GM19238 (cell line): ENCODE data around the gene SCARB1.
A peak's percentile ranks its signal among the peaks of the same experiment; 100 is the strongest.

Experiments
- DNase-seq: peaks from one replicate; pipeline ENCODE4 v3.0.0; 2011; ENCODE audit warnings: low spot score; ENCODE audit not compliant: insufficient read length

SCARB1 gene

DNA sequence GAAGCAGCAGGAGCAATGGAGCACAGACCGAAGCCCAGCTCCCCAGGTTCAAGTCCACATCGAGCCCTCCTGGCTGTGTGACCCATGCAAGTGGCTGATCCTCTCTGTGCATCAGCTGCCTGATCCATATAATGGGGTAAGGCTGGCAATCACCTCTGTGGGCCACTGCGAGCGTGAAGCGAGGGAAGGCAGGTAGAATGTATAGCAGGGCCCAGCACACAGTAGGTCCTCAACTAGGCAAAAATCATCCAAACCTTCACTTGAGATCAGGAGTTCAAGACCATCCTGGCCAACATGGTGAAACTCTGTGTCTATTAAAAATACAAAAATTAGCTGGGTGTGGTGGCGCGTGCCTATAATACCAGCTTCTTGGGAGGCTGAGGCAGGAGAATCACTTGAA, 102.6 kb downstream of the SCARB1 start:
- no peak for DNase-seq

DNA sequence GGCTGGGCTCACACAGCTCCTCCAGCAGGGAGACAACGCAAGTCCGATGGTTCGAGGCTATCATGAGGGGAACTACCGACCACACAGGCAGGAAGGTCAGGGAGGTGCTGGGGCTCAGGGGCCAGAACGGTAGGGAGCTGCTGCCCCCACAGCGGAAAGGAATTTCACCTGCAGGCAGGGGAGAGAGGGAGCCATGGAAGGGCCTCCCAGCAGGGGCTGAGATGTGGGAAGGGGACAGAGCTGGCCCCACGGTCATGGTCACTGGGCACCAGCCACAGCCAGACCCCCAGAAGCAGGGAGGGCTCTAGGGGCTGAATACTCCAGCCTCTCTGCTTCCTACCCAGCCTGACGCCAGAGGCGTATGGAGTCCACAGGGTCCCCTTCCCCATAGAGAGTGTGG, 103.1 kb downstream of the SCARB1 start:
- no peak for DNase-seq

DNA sequence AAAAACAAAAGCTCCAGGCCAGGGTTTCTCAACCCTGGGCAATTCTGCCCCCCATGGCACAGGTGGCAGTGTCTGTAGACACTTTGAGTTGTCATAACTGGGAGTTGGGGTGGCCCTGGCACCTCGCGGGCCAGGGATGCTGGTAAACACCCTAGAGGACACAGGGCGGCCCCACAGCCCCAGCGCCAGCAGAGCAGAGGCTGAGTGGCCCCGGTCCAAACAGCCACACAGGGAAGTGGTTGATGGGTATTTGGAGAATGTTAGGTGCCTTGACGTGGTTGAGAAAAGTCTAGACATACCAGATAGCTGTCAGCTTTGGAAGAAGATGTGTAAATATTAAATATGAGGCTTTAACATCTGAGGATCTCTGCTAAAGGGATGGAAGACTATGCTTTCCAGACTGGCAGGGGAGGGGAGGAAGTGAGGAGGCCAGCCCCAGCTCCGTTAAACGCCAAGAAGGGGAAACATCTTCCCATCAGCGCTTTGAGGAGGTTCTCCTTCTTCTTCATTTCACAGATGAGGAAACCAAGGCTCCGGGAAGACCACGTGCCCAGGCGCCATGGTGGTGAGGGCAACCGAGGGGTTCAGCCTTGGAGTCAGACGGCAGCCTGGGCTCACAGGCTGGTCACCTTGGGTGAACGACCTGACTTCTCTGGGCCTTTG, 103.7 kb downstream of the SCARB1 start:
- no peak for DNase-seq

DNA sequence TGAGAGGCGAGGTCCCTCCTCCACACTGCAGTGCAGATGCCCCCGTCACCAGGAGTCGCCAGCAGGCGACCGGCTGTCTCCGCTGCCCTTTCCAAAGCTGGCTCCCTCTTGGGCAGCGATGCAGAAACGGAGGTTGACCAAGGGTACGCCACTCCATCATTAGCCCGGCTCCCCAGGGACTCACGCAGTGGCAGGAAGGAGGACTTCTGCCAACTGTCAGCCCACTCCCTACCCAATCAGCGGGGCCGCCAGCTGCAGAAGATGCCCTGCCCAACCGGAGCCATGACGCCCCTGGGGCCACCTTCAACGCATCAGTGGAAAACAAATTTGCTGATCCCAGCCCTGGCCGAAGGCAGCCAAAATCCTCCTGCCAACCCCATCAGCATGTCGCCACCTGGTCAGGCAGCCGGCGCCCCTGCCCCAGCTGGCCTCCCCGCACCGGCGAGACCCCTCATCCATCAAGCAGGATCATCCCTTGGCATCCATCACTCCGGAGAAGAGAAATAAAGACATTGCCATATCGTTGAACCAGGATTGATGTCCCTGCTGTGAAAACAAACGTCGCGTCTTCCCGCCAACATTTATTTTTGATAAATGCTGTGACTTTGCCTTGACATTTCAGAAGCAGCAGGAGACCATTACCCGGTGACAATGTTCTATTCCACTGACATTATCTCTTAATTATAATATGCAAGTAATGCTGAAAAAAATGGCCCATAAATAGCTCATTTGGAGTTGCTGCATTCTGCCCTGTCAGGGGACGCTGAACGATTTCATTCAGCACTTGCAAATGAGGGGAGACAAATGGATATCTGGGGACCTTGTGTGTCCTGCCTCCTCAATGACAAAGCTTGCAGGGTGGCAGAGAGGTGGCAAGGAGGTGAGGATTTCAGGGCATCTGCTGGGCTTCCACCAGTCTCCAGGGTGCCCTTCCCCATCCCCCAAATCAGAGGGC, 105.1 kb downstream of the SCARB1 start:
- no peak for DNase-seq

DNA sequence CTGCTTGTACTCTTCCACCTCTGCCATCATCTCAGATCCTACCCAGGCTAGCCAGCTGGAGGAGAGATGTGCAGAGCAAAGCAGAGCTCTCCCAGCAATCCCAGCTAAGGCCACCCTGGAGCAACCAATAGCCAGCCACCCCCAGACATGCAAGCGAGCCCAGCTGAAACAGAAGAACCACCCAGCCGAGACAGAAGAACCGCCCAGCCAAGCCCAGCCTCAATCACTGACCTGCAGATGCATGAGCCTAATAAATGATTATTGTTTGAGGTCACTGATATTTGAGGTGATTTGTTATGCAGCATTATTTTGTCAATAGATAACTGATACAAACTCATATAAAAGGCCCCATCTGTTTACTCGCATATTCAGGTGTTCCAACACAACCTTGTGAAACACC, 106.3 kb downstream of the SCARB1 start:
- no peak for DNase-seq

DNA sequence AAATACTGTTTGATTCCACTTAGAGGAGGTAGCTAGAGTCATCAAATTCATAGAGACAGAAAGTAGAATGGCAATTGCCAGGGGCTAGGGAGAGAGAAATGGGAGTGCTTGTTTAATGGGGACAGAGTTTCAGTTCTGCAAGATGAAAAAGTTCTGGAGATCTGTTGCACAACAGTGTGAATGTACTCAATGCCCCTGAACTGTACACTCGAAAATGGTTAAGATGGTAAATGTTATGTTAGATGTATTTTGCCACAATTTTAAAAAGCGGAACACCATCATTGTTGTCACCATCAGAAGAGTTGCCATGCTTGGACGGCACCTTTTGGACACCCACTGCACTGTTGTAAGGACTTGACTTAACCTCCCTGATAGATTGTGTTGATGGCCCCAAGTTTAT, 106.9 kb downstream of the SCARB1 start:
- DNase-seq: no peak

DNA sequence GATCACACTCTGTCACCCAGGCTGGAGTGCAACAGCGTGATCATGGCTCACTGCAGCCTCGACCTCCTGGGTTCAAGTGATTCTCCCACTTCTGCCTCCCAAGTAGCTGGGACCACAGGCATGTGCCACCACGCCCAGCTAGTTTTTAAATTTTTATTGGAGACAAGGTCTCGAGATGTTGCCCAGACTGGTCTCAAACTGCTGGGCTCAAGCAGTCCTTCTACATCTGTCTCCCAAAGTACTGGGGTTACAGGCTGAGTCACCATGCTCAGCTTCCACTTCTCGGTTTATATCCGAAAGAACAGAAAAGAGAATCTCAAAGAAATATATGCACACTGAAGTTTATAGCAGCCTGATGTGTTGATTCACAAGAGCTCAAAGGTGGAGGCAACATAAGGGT, 107.5 kb downstream of the SCARB1 start:
- DNase-seq: no peak

DNA sequence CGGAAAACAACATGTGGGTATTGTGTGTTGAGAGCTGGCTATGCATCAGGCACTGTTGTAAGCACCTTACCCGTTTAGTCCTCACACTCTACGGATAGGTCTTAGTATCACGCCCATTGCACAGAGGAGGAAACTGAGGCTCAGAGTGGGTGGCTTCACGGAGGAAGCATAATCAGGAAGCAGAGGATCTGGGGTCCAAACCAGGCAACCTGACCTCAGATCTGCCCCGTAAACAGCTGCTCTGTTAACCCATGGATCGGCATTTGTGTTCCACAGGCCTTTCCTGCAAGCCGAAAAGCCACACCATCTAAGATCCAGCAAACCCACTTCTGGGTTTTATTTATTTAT, 107.9 kb downstream of the SCARB1 start:
- no peak for DNase-seq

DNA sequence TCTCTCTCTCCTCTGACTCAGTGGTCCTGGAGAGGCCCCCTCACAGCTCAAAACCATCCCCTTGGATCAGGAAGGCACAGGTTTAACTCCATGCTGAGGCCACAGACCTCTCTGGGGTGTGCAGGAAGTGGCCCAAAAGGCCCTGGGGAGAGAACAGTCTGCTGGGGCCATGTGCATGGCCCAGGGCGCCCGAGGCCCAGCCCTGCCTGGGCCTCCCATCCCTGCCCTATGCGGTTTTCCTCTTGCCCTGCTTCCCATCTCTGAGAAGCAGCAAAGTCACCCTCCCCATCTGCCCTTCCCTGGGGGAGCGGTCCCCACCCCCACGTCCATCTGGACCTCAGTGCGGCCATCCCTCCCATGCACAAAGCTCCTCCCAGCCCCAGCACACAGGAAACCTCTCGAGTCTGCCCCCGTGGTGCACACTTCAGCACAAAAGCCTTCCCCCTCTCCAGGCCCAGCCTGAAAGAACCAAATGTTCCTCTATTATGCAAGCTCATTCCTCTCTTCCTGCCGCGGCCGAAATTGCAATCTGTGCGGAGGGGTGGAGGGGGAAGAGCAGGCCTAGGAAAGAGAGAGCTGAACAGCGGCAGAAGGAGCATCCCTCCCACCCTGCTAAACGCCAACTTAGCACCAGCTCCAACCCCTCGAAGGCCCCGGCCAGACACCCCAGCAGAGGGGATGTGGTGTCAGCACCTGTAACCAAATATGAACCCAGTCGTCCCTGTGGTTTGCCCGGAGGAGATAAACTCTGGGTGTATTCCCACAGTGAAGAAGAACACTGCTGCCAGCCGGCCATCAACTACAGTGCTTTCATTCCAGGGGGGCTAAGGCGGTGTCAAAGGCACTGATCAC, 108.5 kb downstream of the SCARB1 start:
- DNase-seq: peak; percentile 61

DNA sequence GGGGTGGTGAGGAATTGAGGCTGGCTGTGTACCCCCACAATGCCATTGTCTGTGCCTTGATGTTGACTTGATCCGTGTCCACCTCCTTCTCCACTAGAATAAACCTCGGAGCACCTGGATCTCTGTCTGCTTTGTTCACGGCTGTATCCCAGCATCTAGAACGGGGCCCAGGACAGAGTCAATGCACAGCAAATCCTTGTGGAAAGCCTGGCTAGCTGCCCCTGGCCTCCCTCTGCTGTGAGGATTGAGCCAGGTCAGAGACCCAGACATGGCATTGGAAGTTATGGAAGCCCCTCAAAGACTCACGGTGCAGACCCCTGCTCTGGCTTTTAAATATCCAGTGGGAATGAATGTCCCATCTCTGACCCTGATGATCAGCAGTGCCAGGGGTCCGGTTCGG, 109.2 kb downstream of the SCARB1 start:
- no peak for DNase-seq

DNA sequence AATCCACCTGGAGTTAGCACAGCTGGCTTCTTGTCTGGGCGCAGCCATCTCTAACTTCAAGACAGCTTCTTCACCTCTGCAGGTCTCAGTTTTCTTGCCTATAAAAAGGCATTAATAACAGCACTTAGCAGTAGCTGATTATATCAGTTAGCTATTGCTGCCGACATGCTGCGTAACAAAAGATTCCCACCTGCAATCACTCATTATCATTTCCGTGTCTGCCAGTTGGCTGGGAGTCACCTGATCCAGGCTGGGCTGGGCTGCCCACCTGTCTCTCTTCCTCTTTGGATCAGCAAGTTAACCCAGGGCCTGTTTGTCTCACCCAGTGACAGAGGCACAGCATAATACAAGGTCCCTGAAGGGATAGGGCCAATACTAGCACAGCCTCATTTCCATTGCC, 109.7 kb downstream of the SCARB1 start:
- DNase-seq: no peak

DNA sequence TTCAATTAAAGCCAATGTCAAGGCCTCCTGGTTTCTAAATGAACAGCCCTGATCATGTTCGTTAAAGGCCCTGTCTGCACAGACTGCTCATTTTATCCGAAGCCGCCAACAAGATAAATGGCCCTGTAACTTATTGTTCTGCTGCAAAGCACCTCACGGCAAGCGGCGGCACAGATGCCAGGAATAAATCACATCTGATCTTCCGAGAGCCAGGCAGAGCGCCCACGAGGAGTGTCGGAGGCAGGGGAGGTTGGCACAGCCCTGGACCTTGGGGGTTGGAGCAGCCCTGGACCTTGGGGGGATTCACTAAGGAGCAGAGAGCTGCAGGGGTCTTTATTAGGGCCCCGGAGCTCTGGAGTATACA, 110.5 kb downstream of the SCARB1 start:
- no peak for DNase-seq

DNA sequence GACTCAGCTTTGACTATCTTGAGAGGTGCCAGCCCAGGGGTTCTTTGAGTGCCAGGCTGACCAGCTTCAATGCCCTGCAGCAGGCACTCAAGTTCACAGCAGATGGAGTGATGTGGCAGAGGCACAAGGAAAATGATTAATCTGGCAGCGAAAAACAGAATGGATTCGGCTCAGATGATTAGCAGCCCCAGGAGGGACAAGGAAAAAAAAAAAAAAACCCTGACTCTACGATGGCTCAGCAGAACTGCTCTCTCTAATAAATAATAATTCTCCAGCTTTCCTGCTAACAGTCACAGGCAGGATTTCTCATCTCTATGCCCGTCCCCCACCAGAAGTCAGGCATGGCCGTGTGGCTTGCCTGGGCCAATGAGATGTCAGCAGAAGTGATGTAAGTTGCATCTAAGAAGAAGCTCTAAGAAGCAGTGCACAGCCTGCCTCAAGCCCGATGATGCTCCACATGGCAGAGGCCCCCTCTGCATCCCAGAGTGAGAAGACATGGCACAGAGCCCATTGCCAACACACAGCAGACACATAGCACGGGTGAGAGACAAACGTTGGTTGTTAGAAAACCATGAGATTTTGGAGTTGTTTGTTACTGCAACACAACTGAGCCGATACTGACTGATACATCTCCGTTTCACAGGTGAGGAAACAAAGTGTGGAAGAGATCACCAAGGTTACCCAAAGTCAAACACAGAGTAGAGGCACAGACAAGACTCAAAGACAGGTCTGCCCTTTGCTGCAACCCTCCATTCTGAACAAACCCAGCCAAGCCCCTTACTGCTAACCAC, 111.0 kb downstream of the SCARB1 start:
- no peak for DNase-seq

DNA sequence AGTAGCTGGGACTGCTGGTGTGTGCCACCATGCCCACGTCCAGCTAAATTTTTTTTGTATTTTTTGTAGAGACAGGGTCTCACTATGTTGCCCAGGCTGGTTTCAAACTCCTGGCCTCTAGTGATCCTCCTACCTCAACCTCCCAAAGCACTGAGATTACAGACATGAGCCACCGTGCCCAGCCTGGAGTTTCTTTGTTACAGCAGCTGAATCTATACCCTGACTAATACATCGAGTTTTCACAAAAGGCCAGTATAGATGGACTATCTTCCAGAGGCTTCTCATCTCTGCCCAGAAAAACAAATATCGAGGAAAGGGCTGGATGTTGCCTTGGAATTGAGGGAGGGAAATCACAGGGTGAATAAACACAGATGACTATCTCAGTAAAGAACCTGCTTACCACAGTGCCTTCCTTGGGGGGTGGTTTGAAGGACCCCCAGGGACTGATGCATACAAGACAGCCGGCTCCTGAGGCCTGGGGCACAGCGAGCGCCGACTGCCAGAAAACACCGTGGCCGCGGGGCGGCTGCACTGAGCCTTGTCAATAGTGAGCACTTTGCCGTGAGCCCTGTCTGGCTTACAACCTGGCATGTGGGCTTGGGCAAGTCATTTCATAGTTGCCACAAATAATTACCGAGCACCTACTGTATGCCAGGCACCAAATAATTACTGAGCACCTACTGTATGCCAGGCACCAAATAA, 111.9 kb downstream of the SCARB1 start:
- no peak for DNase-seq

DNA sequence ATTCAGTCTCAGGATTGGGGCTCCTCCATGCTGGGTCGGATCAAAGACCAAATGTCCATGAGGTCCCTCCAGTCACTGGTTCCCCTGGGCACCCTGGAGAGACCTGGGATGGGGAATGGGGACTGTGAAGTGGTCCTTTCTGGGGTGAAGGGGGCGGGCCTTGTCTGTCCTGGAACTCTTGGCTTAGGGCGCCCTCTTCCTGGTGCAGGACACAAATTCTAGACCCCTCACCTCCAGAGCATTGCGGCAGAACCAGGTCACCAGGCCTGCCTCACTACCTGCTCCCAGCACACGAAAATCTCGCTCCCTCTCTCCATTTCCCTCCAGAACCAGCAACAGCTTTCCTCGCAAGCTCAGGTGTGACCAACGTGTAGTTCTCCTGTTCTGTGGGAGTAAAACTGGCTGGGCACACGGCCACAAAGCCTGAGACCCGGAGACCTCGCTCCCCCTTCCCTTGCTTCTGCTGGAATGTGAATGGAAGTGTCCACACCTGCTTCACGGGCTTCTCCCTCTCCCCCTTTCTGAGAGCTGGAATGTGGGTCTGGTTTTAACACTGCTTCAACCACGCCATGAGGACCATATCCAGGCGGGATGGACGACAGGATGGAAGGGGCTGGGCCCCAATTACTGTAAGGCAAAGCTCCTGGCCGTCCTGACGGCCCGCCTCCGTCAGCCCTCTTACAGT, 112.7 kb downstream of the SCARB1 start:
- DNase-seq: no peak

DNA sequence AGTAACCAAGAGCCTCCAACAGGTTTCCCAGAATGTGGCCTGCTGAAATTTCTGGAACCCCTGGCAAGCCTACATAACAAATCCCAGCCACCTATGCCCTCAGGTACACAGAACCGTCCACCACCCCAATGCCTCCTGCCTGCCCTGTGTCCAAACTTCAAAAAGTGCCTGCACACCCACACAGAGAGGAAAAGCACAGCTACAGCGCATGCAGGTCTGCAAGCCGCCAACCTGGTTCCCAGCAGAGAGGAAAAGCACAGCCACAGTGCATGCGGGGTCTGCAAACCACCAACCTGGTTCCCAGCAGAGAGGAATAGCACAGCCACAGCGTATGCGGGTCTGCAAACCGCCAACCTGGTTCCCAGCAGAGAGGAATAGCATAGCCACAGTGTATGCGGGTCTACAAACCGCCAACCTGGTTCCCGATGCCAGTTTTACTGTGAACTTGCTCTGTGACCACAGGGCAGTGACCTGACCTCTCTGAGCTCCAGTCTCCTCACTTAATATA, 113.5 kb downstream of the SCARB1 start:
- no peak for DNase-seq

DNA sequence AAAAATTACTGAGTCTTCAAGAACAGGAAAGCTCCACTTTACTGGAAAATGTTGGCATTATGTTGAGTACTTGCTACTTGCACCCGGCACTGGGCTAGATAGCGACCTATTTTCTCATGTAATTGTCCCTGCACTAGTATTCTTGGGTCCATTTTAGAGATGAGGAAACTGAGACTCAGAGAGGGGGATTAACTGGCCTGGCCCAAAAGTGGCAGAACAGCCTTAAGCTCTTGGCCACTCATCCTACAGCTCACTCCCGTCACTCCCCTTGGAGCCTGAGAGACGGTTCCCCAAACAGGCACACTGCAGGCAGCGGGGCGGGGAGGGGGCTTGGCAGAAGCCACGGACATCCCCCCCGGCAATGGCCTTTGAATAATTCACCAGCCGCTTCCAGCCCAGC, 113.9 kb downstream of the SCARB1 start:
- DNase-seq: no peak

DNA sequence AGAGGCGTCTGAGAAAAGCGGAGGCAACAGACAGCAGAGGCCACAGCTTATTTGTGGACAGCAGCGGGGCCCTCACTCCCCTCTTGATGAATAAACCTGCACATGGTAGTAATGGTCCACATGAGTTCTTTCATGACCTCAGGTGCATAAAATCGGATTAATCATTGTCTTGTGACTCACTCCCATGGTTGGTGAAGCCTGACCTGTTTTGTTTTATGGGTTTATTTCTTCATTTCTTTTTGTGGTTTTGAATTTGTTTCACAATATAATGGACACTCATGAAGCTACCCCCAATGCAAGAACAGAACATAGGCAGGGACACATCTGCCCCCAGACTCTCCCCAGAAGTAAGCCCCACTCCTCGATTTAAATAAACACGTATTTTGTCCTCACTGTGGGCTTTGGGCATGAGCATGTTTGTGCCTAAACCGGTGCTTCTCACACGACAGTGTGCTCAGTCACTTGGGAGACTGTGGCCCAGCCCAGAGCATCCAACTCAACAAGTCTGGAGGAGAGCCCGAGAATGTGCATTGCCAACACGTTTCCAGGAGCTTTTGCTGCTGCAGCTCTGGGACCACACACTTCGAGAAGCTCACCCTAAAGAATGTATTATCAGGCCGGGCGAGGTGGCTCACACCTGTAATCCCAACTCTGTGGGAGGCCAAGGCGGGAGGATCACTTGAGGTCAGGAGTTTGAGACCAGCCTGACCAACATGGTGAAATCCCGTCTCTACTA, 116.1 kb downstream of the SCARB1 start:
- DNase-seq: peak; percentile 41
